A673 (cell line): ENCODE data around the gene ACOX3. TPM values are rescaled to one million over a fixed set of nuclear protein-coding genes. Genes with fewer than 3 reads are reported as not detected.

ENCODE experiments used
- BruUV-seq: library from RNA; stranded (reverse); fragments of 400-500 nt; replicated peaks from 2 replicates; lab custom pipeline; 2021; lab: Mats Ljungman, UMichigan
- CTCF ChIA-PET: fragments of 300-600 bp; sonication (Branson Sonifier 250); formaldehyde crosslinking; loops from one replicate; lab custom pipeline; 2022; ENCODE audit warnings: antibody characterized with exemption; lab: Charles Lee
- POLR2A ChIA-PET: fragments of 300-600 bp; sonication (Branson Sonifier 250); formaldehyde crosslinking; loops from one replicate; lab custom pipeline; 2022; ENCODE audit warnings: antibody characterized with exemption; ENCODE audit not compliant: low non-redundant PET; lab: Charles Lee
- DNase-seq: peaks from one replicate; pipeline ENCODE4 v3.0.0-alpha.2; 2015; ENCODE audit warnings: low spot score
- H3K27ac ChIP-seq: fragments of 200-600 bp; sonication (generic); 2 replicates; pipeline ENCODE4 v1.5.1; 2016; ENCODE audit warnings: mixed run types, low read depth, mild to moderate bottlenecking, mixed read lengths, antibody characterized with exemption, low read length; ENCODE audit not compliant: poor library complexity, severe bottlenecking
- H3K27me3 ChIP-seq: fragments of 200-600 bp; sonication (generic); replicated peaks from 2 replicates; pipeline ENCODE4 v1.6.1; 2017; ENCODE audit warnings: mixed run types, low read depth, mild to moderate bottlenecking, mixed read lengths, antibody characterized with exemption, low read length; ENCODE audit not compliant: insufficient read depth, poor library complexity
- H3K36me3 ChIP-seq: fragments of 200-600 bp; sonication (generic); 2 replicates; pipeline ENCODE4 v1.6.1; 2016; ENCODE audit warnings: mixed run types, mild to moderate bottlenecking, mixed read lengths, antibody characterized with exemption, low read length; ENCODE audit not compliant: insufficient read depth, poor library complexity, severe bottlenecking
- H3K4me1 ChIP-seq: fragments of 200-600 bp; sonication (generic); 2 replicates; pipeline ENCODE4 v1.6.1; 2017; ENCODE audit warnings: mixed run types, mild to moderate bottlenecking, mixed read lengths, antibody characterized with exemption, low read length; ENCODE audit not compliant: insufficient read depth, poor library complexity, severe bottlenecking
- H3K4me3 ChIP-seq: fragments of 200-600 bp; sonication (generic); 2 replicates; pipeline ENCODE4 v1.5.1; 2016; ENCODE audit warnings: low read depth, mixed run types, mild to moderate bottlenecking, mixed read lengths, low read length; ENCODE audit not compliant: poor library complexity, severe bottlenecking
- H3K9me3 ChIP-seq: fragments of 200-600 bp; sonication (generic); 2 replicates; pipeline ENCODE4 v1.6.1; 2016; ENCODE audit warnings: mixed run types, low read depth, mild to moderate bottlenecking, mixed read lengths, antibody characterized with exemption, low read length; ENCODE audit not compliant: poor library complexity, severe bottlenecking
- EZH2 ChIP-seq: fragments of 200-600 bp; sonication (generic); IDR thresholded peaks from 2 replicates; pipeline ENCODE4 v1.6.1; 2017; ENCODE audit warnings: borderline replicate concordance, low read depth, mild to moderate bottlenecking, mixed read lengths, antibody characterized with exemption, low read length; ENCODE audit not compliant: poor library complexity, severe bottlenecking
- intact Hi-C: fragments of 100-400 bp; cut with micrococcal nuclease; formaldehyde crosslinking; loops from one replicate; pipeline ENCODE4 v1.10.0; 2022; ENCODE audit not compliant: unreplicated experiment
- total RNA-seq: library from RNA; stranded (reverse); gene quantifications from 2 replicates; pipeline ENCODE4 v1.2.3, GENCODE V29; 2021
- TF ChIP-seq, protein P1 (sequence below): fragments of 300-800, 200-600 bp; sonication (generic); conservative IDR thresholded peaks from 2 replicates; pipeline ENCODE4 v1.5.1; 2017; ENCODE audit warnings: low read depth, mild to moderate bottlenecking, antibody characterized with exemption, low read length, moderate library complexity, mixed read lengths

The ACOX3 gene
- total RNA-seq, 1 experiment from 2014 or later = 14.3 TPM

DNA sequence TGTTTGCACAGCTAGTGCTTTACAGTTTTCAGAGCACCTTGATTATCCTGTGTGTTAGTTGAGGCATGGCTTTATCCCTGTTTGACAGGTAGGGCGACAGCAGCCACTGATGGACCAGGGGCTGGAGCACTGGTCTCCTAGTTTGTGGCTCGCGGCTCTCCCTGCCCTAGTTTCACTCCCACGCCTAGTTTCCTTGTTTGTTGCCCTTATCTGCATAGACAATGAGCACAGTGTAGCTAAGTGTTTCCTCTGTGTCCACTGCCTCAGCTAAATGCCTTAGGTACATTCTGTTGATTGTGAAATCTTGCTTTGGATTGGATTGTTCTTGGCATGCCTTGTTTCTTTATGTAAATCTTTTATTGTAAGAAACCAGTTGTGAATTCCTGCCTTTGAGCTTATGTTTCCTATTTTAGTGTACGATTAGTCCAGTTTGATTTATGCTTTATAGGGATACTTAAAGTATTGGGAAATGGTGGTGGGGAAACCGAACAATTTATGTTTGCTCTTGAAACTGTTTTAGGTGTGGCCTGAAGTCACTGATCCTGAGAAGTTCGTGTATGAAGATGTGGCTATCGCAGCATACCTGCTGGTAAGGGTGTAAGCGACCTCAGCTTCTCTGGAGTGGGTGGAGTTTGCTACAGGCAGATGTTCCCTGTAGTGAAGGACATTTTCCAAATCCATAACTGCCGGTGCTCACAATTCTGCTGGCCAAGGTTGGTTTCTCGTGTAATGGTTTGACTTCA is 11.1 kb upstream of the ACOX3 start:
- no TSS peak for BruUV-seq
- Histone ChIP-seq H3K27ac (no peak overlapping the region), H3K4me3 (no peak overlapping the region), H3K4me1 (no peaks in the 10 kb centered on the region), H3K27me3 (no peaks in the 10 kb centered on the region), H3K9me3 (no peaks in the 10 kb centered on the region), H3K36me3 (peaks cover 51% of the 10 kb centered on the region)
- TF ChIP-seq EZH2 = no peak
- TF ChIP-seq, protein P1, sequence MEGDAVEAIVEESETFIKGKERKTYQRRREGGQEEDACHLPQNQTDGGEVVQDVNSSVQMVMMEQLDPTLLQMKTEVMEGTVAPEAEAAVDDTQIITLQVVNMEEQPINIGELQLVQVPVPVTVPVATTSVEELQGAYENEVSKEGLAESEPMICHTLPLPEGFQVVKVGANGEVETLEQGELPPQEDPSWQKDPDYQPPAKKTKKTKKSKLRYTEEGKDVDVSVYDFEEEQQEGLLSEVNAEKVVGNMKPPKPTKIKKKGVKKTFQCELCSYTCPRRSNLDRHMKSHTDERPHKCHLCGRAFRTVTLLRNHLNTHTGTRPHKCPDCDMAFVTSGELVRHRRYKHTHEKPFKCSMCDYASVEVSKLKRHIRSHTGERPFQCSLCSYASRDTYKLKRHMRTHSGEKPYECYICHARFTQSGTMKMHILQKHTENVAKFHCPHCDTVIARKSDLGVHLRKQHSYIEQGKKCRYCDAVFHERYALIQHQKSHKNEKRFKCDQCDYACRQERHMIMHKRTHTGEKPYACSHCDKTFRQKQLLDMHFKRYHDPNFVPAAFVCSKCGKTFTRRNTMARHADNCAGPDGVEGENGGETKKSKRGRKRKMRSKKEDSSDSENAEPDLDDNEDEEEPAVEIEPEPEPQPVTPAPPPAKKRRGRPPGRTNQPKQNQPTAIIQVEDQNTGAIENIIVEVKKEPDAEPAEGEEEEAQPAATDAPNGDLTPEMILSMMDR = no peak
- ChIA-PET POLR2A (no interaction called here), CTCF (interaction anchor here (0.7 kb wide), 1 partner anchor 23 kb away, joined by 3 read pairs; no protein-coding TSS in a partner anchor)
- no peak for DNase-seq
- intact Hi-C loops = no loop called here

GRCh38 chr4:8446122-8446521 is 5.6 kb upstream of the ACOX3 start:
- peaks cover 4% of the 10 kb centered on the region for H3K36me3 ChIP-seq
- peaks cover 12% of the 10 kb centered on the region for H3K4me1 ChIP-seq
- no TSS peak for BruUV-seq
- no peaks in the 10 kb centered on the region for H3K9me3 ChIP-seq
- no peak overlapping the region for H3K4me3 ChIP-seq
- H3K27ac ChIP-seq = no peak overlapping the region
- POLR2A ChIA-PET = no interaction called here
- CTCF ChIA-PET = no interaction called here
- no peaks in the 10 kb centered on the region for H3K27me3 ChIP-seq
- DNase-seq = no peak
- intact Hi-C loops = no loop called here
- TF ChIP-seq, protein P1 = no peak
- no peak for TF ChIP-seq EZH2

- Histone ChIP-seq H3K4me3 (no peak overlapping the region), H3K27me3 (no peaks in the 10 kb centered on the region), H3K36me3 (no peaks in the 10 kb centered on the region), H3K9me3 (no peaks in the 10 kb centered on the region), H3K4me1 (peaks cover 12% of the 10 kb centered on the region), H3K27ac (no peak overlapping the region)
- BruUV-seq = no TSS peak
- intact Hi-C loops = no loop called here
- TF ChIP-seq, protein P1 = no peak
- no peak for TF ChIP-seq EZH2
- POLR2A ChIA-PET = no interaction called here
- CTCF ChIA-PET = no interaction called here
- DNase-seq = no peak
These were observed 3.3 kb upstream of the ACOX3 start for GRCh38 chr4:8443801-8444200.
